Measurements from ENCODE around the gene RANBP2.

The RANBP2 gene

GRCh38 chr2:108806371-108807113, 87.3 kb downstream of the RANBP2 start:
- Histone ChIP-seq H3K36me3 (ENCODE audit: control insufficient read depth, insufficient read depth, low read length) (peaks cover 3% of the 10 kb centered on the region), H3K4me3 (ENCODE audit: insufficient read depth, low read depth, low read length, poor library complexity, severe bottlenecking) (no peak overlapping the region), H3K27ac (ENCODE audit: insufficient read depth, low read length, poor library complexity, severe bottlenecking) (no peak overlapping the region), H3K27me3 (replicated peaks; ENCODE audit: control insufficient read depth, insufficient read depth, low read length, poor library complexity, severe bottlenecking) (no peaks in the 10 kb centered on the region), H3K9me3 (ENCODE audit: control insufficient read depth, low read length) (no peaks in the 10 kb centered on the region), H3K4me1 (ENCODE audit: control insufficient read depth, insufficient read depth, low read length, poor library complexity, severe bottlenecking) (no peaks in the 10 kb centered on the region)
- DNase-seq, result no peak

GRCh38 chr2:108809936-108810335, 90.7 kb downstream of the RANBP2 start:
- no peak for DNase-seq
- no peaks in the 10 kb centered on the region for H3K27me3 ChIP-seq (replicated peaks; ENCODE audit: control insufficient read depth, insufficient read depth, low read length, poor library complexity, severe bottlenecking)
- H3K4me3 ChIP-seq (ENCODE audit: insufficient read depth, low read depth, low read length, poor library complexity, severe bottlenecking), result no peak overlapping the region
- no peaks in the 10 kb centered on the region for H3K9me3 ChIP-seq (ENCODE audit: control insufficient read depth, low read length)
- no peaks in the 10 kb centered on the region for H3K4me1 ChIP-seq (ENCODE audit: control insufficient read depth, insufficient read depth, low read length, poor library complexity, severe bottlenecking)
- no peak overlapping the region for H3K27ac ChIP-seq (ENCODE audit: insufficient read depth, low read length, poor library complexity, severe bottlenecking)
- peaks cover 3% of the 10 kb centered on the region for H3K36me3 ChIP-seq (ENCODE audit: control insufficient read depth, insufficient read depth, low read length)

- Histone ChIP-seq H3K4me1 (ENCODE audit: control insufficient read depth, insufficient read depth, low read length, poor library complexity, severe bottlenecking) (no peaks in the 10 kb centered on the region), H3K36me3 (ENCODE audit: control insufficient read depth, insufficient read depth, low read length) (peaks cover under 1% of the 10 kb centered on the region), H3K9me3 (ENCODE audit: control insufficient read depth, low read length) (no peaks in the 10 kb centered on the region), H3K27ac (ENCODE audit: insufficient read depth, low read length, poor library complexity, severe bottlenecking) (no peak overlapping the region), H3K4me3 (ENCODE audit: insufficient read depth, low read depth, low read length, poor library complexity, severe bottlenecking) (no peak overlapping the region), H3K27me3 (replicated peaks; ENCODE audit: control insufficient read depth, insufficient read depth, low read length, poor library complexity, severe bottlenecking) (no peaks in the 10 kb centered on the region)
- no peak for DNase-seq
These were observed 92.0 kb downstream of the RANBP2 start for GRCh38 chr2:108810993-108811957.

- Histone ChIP-seq H3K27ac (ENCODE audit: insufficient read depth, low read length, poor library complexity, severe bottlenecking) (no peak overlapping the region), H3K4me1 (ENCODE audit: control insufficient read depth, insufficient read depth, low read length, poor library complexity, severe bottlenecking) (no peaks in the 10 kb centered on the region), H3K36me3 (ENCODE audit: control insufficient read depth, insufficient read depth, low read length) (peaks cover 7% of the 10 kb centered on the region), H3K4me3 (ENCODE audit: insufficient read depth, low read depth, low read length, poor library complexity, severe bottlenecking) (no peak overlapping the region), H3K9me3 (ENCODE audit: control insufficient read depth, low read length) (no peaks in the 10 kb centered on the region), H3K27me3 (replicated peaks; ENCODE audit: control insufficient read depth, insufficient read depth, low read length, poor library complexity, severe bottlenecking) (no peaks in the 10 kb centered on the region)
- DNase-seq, result no peak
These were observed 94.5 kb downstream of the RANBP2 start for GRCh38 chr2:108813732-108814131.

GRCh38 chr2:108820482-108820881, 101.2 kb downstream of the RANBP2 start:
- no peak overlapping the region for H3K4me3 ChIP-seq (ENCODE audit: insufficient read depth, low read depth, low read length, poor library complexity, severe bottlenecking)
- H3K27ac ChIP-seq (ENCODE audit: insufficient read depth, low read length, poor library complexity, severe bottlenecking), result no peak overlapping the region

GRCh38 chr2:108823286-108823685, 104.0 kb downstream of the RANBP2 start:
- Histone ChIP-seq H3K36me3 (ENCODE audit: control insufficient read depth, insufficient read depth, low read length) (no peaks in the 10 kb centered on the region), H3K9me3 (ENCODE audit: control insufficient read depth, low read length) (no peaks in the 10 kb centered on the region), H3K4me1 (ENCODE audit: control insufficient read depth, insufficient read depth, low read length, poor library complexity, severe bottlenecking) (no peaks in the 10 kb centered on the region), H3K27me3 (replicated peaks; ENCODE audit: control insufficient read depth, insufficient read depth, low read length, poor library complexity, severe bottlenecking) (no peaks in the 10 kb centered on the region), H3K27ac (ENCODE audit: insufficient read depth, low read length, poor library complexity, severe bottlenecking) (no peak overlapping the region), H3K4me3 (ENCODE audit: insufficient read depth, low read depth, low read length, poor library complexity, severe bottlenecking) (no peak overlapping the region)
- no peak for DNase-seq

More at GRCh38 chr2:108820482-108820881, 101.2 kb downstream of the RANBP2 start:
- H3K4me1 ChIP-seq (ENCODE audit: control insufficient read depth, insufficient read depth, low read length, poor library complexity, severe bottlenecking), result no peaks in the 10 kb centered on the region
- DNase-seq, result no peak
- peaks cover 7% of the 10 kb centered on the region for H3K36me3 ChIP-seq (ENCODE audit: control insufficient read depth, insufficient read depth, low read length)
- no peaks in the 10 kb centered on the region for H3K27me3 ChIP-seq (replicated peaks; ENCODE audit: control insufficient read depth, insufficient read depth, low read length, poor library complexity, severe bottlenecking)
- H3K9me3 ChIP-seq (ENCODE audit: control insufficient read depth, low read length), result no peaks in the 10 kb centered on the region

- Histone ChIP-seq H3K9me3 (ENCODE audit: control insufficient read depth, low read length) (no peaks in the 10 kb centered on the region), H3K27me3 (replicated peaks; ENCODE audit: control insufficient read depth, insufficient read depth, low read length, poor library complexity, severe bottlenecking) (no peaks in the 10 kb centered on the region), H3K27ac (ENCODE audit: insufficient read depth, low read length, poor library complexity, severe bottlenecking) (no peak overlapping the region), H3K4me1 (ENCODE audit: control insufficient read depth, insufficient read depth, low read length, poor library complexity, severe bottlenecking) (no peaks in the 10 kb centered on the region), H3K4me3 (ENCODE audit: insufficient read depth, low read depth, low read length, poor library complexity, severe bottlenecking) (no peak overlapping the region), H3K36me3 (ENCODE audit: control insufficient read depth, insufficient read depth, low read length) (no peaks in the 10 kb centered on the region)
- no peak for DNase-seq
These were observed 105.2 kb downstream of the RANBP2 start for GRCh38 chr2:108824316-108825070.

GRCh38 chr2:108825254-108825653, 106.0 kb downstream of the RANBP2 start:
- H3K9me3 ChIP-seq (ENCODE audit: control insufficient read depth, low read length), result no peaks in the 10 kb centered on the region
- no peak overlapping the region for H3K4me3 ChIP-seq (ENCODE audit: insufficient read depth, low read depth, low read length, poor library complexity, severe bottlenecking)
- no peaks in the 10 kb centered on the region for H3K27me3 ChIP-seq (replicated peaks; ENCODE audit: control insufficient read depth, insufficient read depth, low read length, poor library complexity, severe bottlenecking)
- H3K36me3 ChIP-seq (ENCODE audit: control insufficient read depth, insufficient read depth, low read length), result no peaks in the 10 kb centered on the region
- H3K4me1 ChIP-seq (ENCODE audit: control insufficient read depth, insufficient read depth, low read length, poor library complexity, severe bottlenecking), result no peaks in the 10 kb centered on the region
- no peak overlapping the region for H3K27ac ChIP-seq (ENCODE audit: insufficient read depth, low read length, poor library complexity, severe bottlenecking)
- DNase-seq, result no peak

GRCh38 chr2:108825736-108826135, 106.5 kb downstream of the RANBP2 start:
- Histone ChIP-seq H3K27ac (ENCODE audit: insufficient read depth, low read length, poor library complexity, severe bottlenecking) (no peak overlapping the region), H3K4me1 (ENCODE audit: control insufficient read depth, insufficient read depth, low read length, poor library complexity, severe bottlenecking) (no peaks in the 10 kb centered on the region), H3K36me3 (ENCODE audit: control insufficient read depth, insufficient read depth, low read length) (no peaks in the 10 kb centered on the region), H3K9me3 (ENCODE audit: control insufficient read depth, low read length) (no peaks in the 10 kb centered on the region), H3K4me3 (ENCODE audit: insufficient read depth, low read depth, low read length, poor library complexity, severe bottlenecking) (no peak overlapping the region), H3K27me3 (replicated peaks; ENCODE audit: control insufficient read depth, insufficient read depth, low read length, poor library complexity, severe bottlenecking) (no peaks in the 10 kb centered on the region)
- DNase-seq, result no peak

Data from effector memory CD4-positive, alpha-beta T cell (primary cell).